ENCODE results near the gene CLEC9A.

Gene CLEC9A

GRCh38 chr12:10067942-10068341, 37.5 kb downstream of the CLEC9A start:
- DNase-seq (ENCODE audit: low spot score), result no peak

GRCh38 chr12:10068644-10069043, 38.2 kb downstream of the CLEC9A start:
- no peak for DNase-seq (ENCODE audit: low spot score)

DNA sequence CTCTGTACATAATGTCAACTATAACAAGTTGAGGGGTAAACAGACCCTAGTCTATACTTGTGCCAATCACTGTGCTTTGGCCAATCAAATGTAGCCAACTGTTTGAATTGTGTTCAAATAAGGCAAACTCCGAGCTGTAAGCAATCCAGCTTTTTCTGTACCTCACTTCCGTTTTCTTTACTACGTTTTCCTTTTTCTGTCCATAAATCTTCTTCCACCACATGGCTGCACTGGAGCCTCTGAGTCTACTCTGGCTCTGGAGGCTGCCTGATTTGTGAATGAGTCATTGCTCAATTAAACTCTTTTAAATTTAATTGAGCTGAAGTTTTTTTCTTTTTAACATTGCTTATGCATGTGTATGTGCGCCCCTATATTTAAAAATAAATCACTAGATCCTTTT, 38.6 kb downstream of the CLEC9A start:
- DNase-seq (ENCODE audit: low spot score), result no peak

- DNase-seq (ENCODE audit: low spot score), result no peak
Observed at GRCh38 chr12:10069976-10070375, 39.5 kb downstream of the CLEC9A start.

DNA sequence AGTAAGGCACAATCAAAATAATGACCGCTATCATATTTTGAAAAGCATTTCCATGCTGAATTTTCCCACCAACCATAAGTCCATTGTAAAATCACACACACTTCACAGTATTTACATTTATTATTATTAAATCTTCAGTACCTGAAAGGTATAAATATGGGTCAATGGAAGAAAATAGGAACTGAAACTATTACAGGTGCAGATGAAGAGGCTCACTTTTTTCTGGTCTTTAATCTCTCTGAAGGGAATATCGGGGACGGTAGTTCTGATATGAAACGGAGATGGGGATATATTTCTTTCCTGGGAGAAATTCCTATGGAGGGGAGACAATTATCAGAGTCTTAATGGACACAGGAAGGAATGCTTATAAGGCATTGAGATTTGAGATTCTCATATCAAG, 39.9 kb downstream of the CLEC9A start:
- no peak for DNase-seq (ENCODE audit: low spot score)

DNA sequence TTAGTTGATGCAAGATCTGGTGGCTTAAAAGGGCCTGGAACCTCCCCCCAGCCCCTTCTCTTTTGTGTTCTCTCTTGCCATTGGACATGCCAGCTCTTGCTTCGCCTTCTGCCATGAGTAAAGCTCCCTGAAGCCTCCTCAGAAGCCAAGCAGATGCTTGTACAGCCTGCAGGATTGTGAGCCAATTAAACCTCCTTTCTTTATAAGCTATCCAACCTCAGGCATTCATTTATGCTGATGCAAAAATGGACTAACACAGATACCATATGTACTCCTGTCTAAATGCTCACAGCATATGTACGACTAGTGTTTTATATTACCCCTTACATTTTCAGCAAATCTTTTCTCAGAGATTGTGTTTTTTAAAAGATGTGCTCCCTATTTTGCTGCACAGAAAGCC, 41.6 kb downstream of the CLEC9A start:
- no peak for DNase-seq (ENCODE audit: low spot score)

GRCh38 chr12:10073261-10073660, 42.8 kb downstream of the CLEC9A start:
- DNase-seq (ENCODE audit: low spot score), result no peak

DNA sequence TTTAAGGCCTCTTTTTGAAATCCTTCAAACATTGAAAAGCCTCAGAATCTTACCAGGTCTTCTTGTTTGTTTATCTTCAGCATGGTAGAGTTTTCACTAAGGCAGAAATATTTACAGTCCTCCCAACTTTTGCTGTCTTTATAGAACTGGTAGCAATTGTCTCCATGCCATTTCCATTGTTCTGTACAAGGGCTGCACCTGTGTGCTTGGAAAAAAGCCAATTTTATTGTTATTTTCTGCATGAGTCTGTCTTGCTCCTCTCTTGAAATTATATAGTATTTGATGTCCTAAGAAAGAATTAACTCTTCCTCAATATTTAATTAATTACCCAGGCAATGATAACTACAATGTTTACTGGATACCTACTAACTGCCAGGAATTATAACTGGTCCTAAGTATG, 45.0 kb downstream of the CLEC9A start:
- DNase-seq (ENCODE audit: low spot score), result no peak

DNA sequence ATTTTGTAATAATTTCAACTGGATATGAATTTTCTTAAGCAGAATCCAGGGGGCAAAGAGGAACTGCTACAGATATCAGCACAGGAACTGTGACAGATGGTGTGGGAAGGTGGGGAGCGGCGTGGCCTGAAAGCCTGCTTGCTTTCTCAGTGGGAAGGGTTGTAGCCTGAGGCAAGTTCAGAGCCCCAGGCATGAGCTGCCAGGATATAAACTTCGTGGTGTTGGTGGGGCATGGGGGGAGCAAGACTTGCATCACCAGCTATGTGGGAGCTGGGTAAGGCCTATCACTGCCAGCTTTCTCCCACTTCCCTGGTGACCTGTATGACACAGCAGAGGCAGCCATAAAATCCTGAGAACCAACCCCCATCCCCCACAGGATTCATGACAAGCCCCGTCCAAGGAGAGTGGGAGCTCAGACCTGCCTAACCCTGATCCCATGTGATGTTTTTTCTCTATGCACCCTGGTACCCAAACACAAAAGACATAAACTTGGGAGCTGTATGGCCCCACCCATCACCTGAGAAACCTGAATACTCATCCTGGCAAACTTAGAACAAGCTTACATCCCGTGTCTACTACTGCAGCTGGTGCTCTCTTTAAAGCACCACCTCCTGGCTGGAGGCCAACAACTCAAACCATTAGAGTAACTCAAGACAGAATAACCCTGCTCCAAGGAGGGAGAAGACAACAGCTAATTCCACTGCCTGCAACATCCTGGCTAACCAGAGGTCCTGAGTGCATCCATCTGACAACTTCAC, 51.8 kb downstream of the CLEC9A start:
- DNase-seq (ENCODE audit: low spot score), result no peak

- DNase-seq (ENCODE audit: low spot score), result no peak
Observed at GRCh38 chr12:10084733-10085132, 54.3 kb downstream of the CLEC9A start.

DNA sequence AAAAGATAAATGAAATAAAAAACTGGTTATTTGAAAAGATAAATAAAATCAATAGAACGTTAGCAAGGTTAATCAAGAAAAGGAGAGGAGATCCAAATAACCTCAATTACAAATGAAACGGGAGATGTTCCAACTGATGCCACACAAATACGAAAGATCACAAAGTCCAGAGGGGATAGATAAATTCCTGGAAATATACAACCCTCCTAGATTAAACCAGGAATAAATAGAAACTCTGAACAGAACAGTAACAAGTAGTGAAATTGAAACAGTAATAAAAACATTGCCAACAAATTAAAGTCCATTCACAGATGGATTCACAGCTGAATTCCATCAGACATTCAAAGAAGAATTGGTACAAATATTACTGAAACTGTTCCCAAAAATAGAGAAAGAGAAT, 55.9 kb downstream of the CLEC9A start:
- DNase-seq (ENCODE audit: low spot score), result no peak

DNA sequence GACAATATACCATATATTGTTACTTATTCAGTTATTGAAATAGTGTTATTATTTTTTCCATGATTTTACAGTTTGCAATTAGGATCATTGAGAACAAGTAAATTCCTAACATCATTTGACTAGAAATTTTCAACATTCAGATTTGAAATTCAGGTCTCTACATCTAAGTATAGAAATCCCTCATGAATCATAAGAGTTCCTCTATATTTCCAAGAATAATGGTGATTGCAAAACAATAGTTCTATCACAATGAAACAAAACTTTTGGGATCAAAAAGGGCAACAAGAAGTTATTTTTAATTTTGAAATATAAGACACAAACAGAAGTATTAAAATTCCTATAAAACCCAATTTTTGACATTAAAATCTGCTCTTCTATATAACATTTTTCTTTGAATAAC, 57.5 kb downstream of the CLEC9A start:
- no peak for DNase-seq (ENCODE audit: low spot score)

DNA sequence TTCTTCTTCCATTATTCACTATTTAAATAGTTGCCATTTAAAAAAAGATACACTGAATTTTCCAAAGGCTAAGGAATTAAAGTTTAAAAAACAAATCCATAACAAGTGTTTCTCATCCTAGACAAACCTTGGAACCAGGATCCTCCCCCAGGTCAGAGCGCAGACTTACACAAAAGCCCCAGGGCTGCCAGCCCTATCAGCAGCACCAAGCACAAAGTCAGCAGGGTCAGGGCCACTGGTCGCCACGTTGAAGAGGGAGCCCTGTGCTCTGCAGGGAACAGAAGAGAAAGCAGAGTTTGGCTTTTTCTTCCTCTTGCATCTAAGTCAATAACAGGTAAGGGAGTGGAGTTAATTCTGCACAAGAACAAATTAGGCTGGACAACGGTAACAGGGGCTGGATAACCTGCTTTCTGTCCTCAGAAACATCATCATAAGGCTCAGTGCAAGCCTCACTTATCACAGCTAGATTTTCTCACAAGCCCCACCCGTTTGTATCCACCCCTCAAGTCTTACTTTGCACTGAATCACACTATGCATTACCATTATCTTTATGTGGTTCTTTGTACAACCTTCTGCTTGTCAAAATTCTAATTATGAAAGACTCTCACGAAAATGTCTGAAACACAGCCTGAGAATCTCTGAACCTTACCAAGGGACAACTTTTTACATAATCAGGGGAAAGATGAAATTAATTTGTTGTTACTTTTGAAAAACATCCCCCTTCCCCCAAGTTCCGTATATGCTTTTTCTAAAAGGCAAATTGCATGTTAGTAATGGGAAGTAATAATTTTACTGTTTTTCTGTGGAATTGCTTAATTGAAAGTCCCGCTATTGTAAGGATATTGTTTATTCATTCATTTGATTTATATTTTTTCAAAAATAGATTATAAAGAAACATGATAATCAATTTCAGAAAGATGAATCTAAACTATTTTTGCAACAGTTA, 58.7 kb downstream of the CLEC9A start:
- DNase-seq (ENCODE audit: low spot score), result no peak

DNA sequence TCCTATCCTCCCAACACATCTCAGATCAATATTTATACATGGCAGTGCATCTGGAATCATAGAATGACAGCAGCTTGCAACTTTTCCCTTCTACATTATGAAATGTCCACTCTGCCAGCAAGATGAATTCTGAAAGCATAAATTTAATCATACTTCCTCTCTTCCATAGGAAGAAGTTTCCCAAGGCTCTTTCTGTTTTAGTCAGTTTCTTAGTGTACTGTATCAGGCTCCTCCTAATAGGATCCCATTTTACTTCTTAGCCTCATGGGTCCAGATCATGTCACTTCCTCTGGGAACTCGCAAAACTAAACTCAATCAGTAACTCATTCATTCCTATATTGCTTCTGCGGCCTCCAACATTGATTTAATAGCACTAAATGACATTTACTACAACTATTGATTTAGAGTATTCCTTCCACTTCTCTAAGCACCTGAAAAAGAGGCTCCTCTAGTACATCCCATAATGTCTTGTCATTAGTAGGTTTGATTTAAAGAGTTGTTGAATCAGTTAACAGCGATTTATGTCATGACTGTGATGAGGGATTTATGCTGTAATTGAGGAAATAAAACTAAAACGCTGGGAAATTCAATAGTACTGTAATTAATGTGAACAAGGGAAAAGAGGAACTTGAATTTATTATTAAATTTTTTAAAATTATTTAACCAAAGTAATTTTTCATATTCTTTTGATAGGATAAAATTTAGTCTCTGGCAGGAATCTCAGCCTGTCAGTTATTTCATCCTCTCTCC, 64.3 kb downstream of the CLEC9A start:
- no peak for DNase-seq (ENCODE audit: low spot score)

DNA sequence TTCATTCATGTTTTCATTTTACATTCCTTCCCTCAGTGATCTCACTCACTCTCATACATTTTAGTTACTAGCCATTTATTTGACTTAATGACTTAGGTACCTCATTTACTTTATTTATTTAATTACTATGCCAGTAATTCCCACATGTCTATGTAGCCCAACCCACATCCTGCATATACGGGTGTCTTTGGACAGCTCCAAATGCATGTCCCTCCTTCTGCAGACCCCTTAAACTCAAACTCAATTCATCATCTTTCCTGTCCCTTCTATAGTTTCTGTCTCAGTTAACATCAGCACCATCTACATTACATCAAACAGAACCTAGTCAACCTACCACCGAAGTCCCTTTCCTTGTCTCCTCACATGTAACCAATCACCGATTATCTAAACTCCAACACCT, 65.5 kb downstream of the CLEC9A start:
- DNase-seq (ENCODE audit: low spot score), result no peak

GRCh38 chr12:10097521-10097920, 67.0 kb downstream of the CLEC9A start:
- DNase-seq (ENCODE audit: low spot score), result no peak

- DNase-seq (ENCODE audit: low spot score), result no peak
Observed at GRCh38 chr12:10098791-10099190, 68.3 kb downstream of the CLEC9A start, which contains the start of gene CLEC1A. TSS of gene CLEC1A (minus strand) at chr12:10098985. CDS start at chr12:10098922, 63 bp downstream.

- DNase-seq (ENCODE audit: low spot score), result no peak
Observed at GRCh38 chr12:10101042-10101579, 70.6 kb downstream of the CLEC9A start.

GRCh38 chr12:10101648-10102220, 71.3 kb downstream of the CLEC9A start:
- DNase-seq (ENCODE audit: low spot score), result no peak

DNA sequence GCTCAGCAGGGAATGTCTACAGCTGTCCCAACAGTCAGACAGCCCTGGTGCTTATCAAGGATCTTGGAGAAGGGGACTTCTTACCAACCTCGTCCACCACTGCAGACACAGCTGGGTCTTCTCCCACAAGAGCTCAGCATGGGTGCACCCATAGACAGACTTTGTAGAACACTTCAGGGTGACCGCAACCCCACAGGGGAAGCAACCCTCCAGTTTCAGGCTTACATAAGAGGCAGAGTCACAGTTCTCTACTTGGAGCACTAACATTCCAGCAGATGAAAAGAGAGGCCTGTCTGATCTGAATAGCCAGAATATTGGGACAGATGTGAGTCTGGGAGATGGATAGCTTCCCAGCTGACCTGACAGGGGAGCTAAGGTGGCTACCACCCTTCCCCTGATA, 71.8 kb downstream of the CLEC9A start:
- no peak for DNase-seq (ENCODE audit: low spot score)

GRCh38 chr12:10110256-10110844, 79.9 kb downstream of the CLEC9A start:
- no peak for DNase-seq (ENCODE audit: low spot score)

All from CD4-positive, alpha-beta T cell treated with Interleukin-2 at 100 ng/mL for 4 hours (primary cell).